CD14-positive monocyte (primary cell): ENCODE data around the gene DGCR8. TPM values are rescaled to one million over a fixed set of nuclear protein-coding genes. Genes with fewer than 3 reads are reported as not detected.

Source experiments
- DNase-seq, 3 donors: peaks; one replicate each; pipeline ENCODE4 v3.0.0-alpha.2; 2011 to 2022
- H2AFZ ChIP-seq: 2 replicates; pipeline ENCODE4 v1.6.0; 2012; ENCODE audit warnings: mild to moderate bottlenecking, low read depth, low read length, inconsistent platforms; ENCODE audit not compliant: insufficient read depth, poor library complexity, severe bottlenecking
- H3K27ac ChIP-seq, 2 donors: 1 replicate in 1 of 2; 2 replicates in 1 of 2; pipeline ENCODE4 v1.5.1; 2012 to 2013; ENCODE audit warnings: low read length in 2 of 2, control low read depth in 1 of 2, inconsistent platforms in 1 of 2, low read depth in 1 of 2, mild to moderate bottlenecking in 1 of 2
- H3K27me3 ChIP-seq, 2 donors: one replicate each; pipeline versions ENCODE4 v1.6.0 to v1.6.1; 2011 to 2013; ENCODE audit warnings: low read length in 2 of 2; ENCODE audit not compliant: control insufficient read depth in 2 of 2, insufficient read depth in 2 of 2
- H3K36me3 ChIP-seq, 2 donors: replicated peaks in 1 of 2; 1 replicate in 1 of 2; 2 replicates in 1 of 2; pipeline versions ENCODE4 v1.5.1 to v1.6.1; 2012 to 2013; ENCODE audit warnings: low read length in 2 of 2, control low read depth in 1 of 2, inconsistent platforms in 1 of 2, mild to moderate bottlenecking in 1 of 2; ENCODE audit not compliant: insufficient read depth in 2 of 2, control insufficient read depth in 1 of 2
- H3K4me1 ChIP-seq, 2 donors: 1 replicate in 1 of 2; 2 replicates in 1 of 2; pipeline versions ENCODE4 v1.5.1 to v1.6.1; 2012 to 2013; ENCODE audit warnings: low read length in 2 of 2, control low read depth in 1 of 2, inconsistent platforms in 1 of 2, mild to moderate bottlenecking in 1 of 2, moderate library complexity in 1 of 2; ENCODE audit not compliant: insufficient read depth in 2 of 2, control insufficient read depth in 1 of 2
- H3K4me2 ChIP-seq: replicated peaks from 2 replicates; pipeline ENCODE3; 2012; ENCODE audit warnings: low read length, moderate library complexity, mild to moderate bottlenecking; ENCODE audit not compliant: poor library complexity, severe bottlenecking; ENCODE audit errors: extremely low read depth
- H3K4me3 ChIP-seq, 3 experiments: fragments of 200-600 bp in 1 of 3; sonication (generic) in 1 of 3; replicated peaks in 1 of 3; 1 replicate in 2 of 3; 2 replicates in 1 of 3; pipeline ENCODE4 v1.5.1; 2011 to 2013; ENCODE audit warnings: low read length in 3 of 3, mild to moderate bottlenecking in 3 of 3, control low read depth in 2 of 3, low read depth in 2 of 3, inconsistent platforms in 1 of 3, moderate library complexity in 1 of 3
- H3K79me2 ChIP-seq: 2 replicates; pipeline ENCODE4 v1.6.0; 2012; ENCODE audit warnings: mild to moderate bottlenecking, control low read depth, inconsistent platforms, low read length, moderate library complexity; ENCODE audit not compliant: insufficient read depth
- H3K9ac ChIP-seq: 2 replicates; pipeline ENCODE4 v1.6.0; 2017; ENCODE audit warnings: low read length, mild to moderate bottlenecking; ENCODE audit not compliant: insufficient read depth, poor library complexity, severe bottlenecking
- H3K9me3 ChIP-seq, 2 donors: replicated peaks in 1 of 2; 1 replicate in 1 of 2; 2 replicates in 1 of 2; pipeline versions ENCODE4 v1.5.1 to v1.6.1; 2012 to 2013; ENCODE audit warnings: low read length in 2 of 2, control low read depth in 1 of 2; ENCODE audit not compliant: control insufficient read depth in 1 of 2, insufficient read depth in 1 of 2
- H4K20me1 ChIP-seq: 2 replicates; pipeline ENCODE4 v1.6.0; 2012; ENCODE audit warnings: mild to moderate bottlenecking, low read length, control low read depth, moderate library complexity; ENCODE audit not compliant: insufficient read depth
- H3K27ac Mint-ChIP-seq, 7 donors: one replicate each; pipeline ENCODE4 v1.8.0; 2020; ENCODE audit warnings: mild to moderate bottlenecking in 7 of 7, mixed read lengths in 7 of 7, moderate library complexity in 6 of 7, inconsistent platforms in 2 of 7
- H3K27me3 Mint-ChIP-seq, 3 donors: one replicate each; pipeline ENCODE4 v1.8.0; 2021 to 2022; ENCODE audit warnings: low read depth in 3 of 3, mild to moderate bottlenecking in 3 of 3, mixed read lengths in 3 of 3, moderate library complexity in 3 of 3, inconsistent platforms in 1 of 3
- H3K36me3 Mint-ChIP-seq, 2 donors: one replicate each; pipeline ENCODE4 v1.8.0; 2020; ENCODE audit warnings: mixed read lengths in 2 of 2, inconsistent platforms in 1 of 2, mild to moderate bottlenecking in 1 of 2
- H3K4me1 Mint-ChIP-seq: one replicate; pipeline ENCODE4 v1.8.0; 2020; ENCODE audit warnings: mild to moderate bottlenecking, mixed read lengths
- H3K4me3 Mint-ChIP-seq, 2 donors: one replicate each; pipeline ENCODE4 v1.8.0; 2020; ENCODE audit warnings: mild to moderate bottlenecking in 2 of 2, mixed read lengths in 2 of 2, moderate library complexity in 1 of 2
- H3K9me3 Mint-ChIP-seq, 7 donors: one replicate each; pipeline ENCODE4 v1.8.0; 2020 to 2022; ENCODE audit warnings: mixed read lengths in 7 of 7, mild to moderate bottlenecking in 6 of 7, moderate library complexity in 6 of 7, inconsistent platforms in 2 of 7
- WGBS: methylation state at CpG from one replicate; pipeline ENCODE4 v1.1.5; 2013; ENCODE audit warnings: missing lambda C conversion rate; ENCODE audit not compliant: insufficient coverage; 5-methylcytosine and 5-hydroxymethylcytosine counted together
- intact Hi-C, 2 donors: fragments of 100-400 bp; cut with micrococcal nuclease; formaldehyde crosslinking; loops; one replicate each; pipeline versions ENCODE4 v1.15.0 to v1.15.1; 2023
- polyA plus RNA-seq, 3 donors: library from polyadenylated mRNA; depleted of rRNA in 1 of 3; unstranded in 2 of 3; stranded (reverse) in 1 of 3; fragments of 300-500 nt in 2 of 3; fragments of >200 nt in 1 of 3; fragmentation: Illumina TruSeq in 2 of 3; gene quantifications; 1 replicate in 2 of 3; 2 replicates in 1 of 3; pipeline ENCODE4 v1.2.3, GENCODE V29; 2012 to 2021
- TF ChIP-seq, protein P1 (sequence below): fragments of 200-600 bp; IDR thresholded peaks from one replicate; pipeline ENCODE4 v1.8.0; 2022; ENCODE audit warnings: antibody characterized with exemption, mild to moderate bottlenecking

The DGCR8 gene
- polyA plus RNA-seq, 3 donors = 1.2 to 18.7 (median 1.4) TPM

DNA sequence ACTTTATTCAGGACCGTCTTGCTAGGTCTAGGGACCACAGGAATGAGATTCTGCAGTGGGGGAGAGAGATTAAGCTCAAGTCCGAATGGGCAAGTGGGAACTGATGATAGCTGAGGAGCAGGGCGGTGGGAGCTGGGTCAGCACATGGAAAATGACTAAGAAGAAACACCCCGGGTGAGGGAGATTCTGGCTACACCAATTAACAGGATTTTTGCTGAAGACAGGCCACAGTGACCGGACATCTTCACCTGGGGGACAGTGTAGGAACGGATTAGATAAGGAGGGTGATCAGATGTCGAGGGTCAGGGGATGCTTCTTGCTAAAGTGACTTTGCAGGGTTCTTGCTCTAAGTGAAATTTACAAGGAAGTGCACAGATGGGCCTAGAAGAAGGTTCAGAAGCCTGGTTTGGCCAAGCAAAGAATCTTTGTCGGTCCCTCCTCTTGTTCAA, 8.5 kb upstream of the DGCR8 start:
- DNase-seq = no peak
- no peaks in the 10 kb centered on the region for H3K9me3 Mint-ChIP-seq
- no peaks in the 10 kb centered on the region for H4K20me1 ChIP-seq
- no peak overlapping the region for H3K4me3 Mint-ChIP-seq
- no peaks in the 10 kb centered on the region for H3K27me3 Mint-ChIP-seq
- no peaks in the 10 kb centered on the region for H3K79me2 ChIP-seq
- no peak overlapping the region for H3K9ac ChIP-seq
- no peak overlapping the region for H3K4me2 ChIP-seq
- no peaks in the 10 kb centered on the region for H3K36me3 Mint-ChIP-seq
- no peaks in the 10 kb centered on the region for H3K4me1 ChIP-seq
- no peak overlapping the region for H3K27ac ChIP-seq
- 94% methylated on average over 8 of the region's 8 CpGs for WGBS
- H2AFZ ChIP-seq = no peak overlapping the region
- no peaks in the 10 kb centered on the region for H3K4me1 Mint-ChIP-seq
- no peaks in the 10 kb centered on the region for H3K36me3 ChIP-seq
- H3K27me3 ChIP-seq = no peaks in the 10 kb centered on the region
- no peak overlapping the region for H3K27ac Mint-ChIP-seq
- intact Hi-C loops = no loop called here
- TF ChIP-seq, protein P1, sequence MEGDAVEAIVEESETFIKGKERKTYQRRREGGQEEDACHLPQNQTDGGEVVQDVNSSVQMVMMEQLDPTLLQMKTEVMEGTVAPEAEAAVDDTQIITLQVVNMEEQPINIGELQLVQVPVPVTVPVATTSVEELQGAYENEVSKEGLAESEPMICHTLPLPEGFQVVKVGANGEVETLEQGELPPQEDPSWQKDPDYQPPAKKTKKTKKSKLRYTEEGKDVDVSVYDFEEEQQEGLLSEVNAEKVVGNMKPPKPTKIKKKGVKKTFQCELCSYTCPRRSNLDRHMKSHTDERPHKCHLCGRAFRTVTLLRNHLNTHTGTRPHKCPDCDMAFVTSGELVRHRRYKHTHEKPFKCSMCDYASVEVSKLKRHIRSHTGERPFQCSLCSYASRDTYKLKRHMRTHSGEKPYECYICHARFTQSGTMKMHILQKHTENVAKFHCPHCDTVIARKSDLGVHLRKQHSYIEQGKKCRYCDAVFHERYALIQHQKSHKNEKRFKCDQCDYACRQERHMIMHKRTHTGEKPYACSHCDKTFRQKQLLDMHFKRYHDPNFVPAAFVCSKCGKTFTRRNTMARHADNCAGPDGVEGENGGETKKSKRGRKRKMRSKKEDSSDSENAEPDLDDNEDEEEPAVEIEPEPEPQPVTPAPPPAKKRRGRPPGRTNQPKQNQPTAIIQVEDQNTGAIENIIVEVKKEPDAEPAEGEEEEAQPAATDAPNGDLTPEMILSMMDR = no peak
- H3K4me3 ChIP-seq = no peak overlapping the region
- H3K9me3 ChIP-seq = no peaks in the 10 kb centered on the region

DNA sequence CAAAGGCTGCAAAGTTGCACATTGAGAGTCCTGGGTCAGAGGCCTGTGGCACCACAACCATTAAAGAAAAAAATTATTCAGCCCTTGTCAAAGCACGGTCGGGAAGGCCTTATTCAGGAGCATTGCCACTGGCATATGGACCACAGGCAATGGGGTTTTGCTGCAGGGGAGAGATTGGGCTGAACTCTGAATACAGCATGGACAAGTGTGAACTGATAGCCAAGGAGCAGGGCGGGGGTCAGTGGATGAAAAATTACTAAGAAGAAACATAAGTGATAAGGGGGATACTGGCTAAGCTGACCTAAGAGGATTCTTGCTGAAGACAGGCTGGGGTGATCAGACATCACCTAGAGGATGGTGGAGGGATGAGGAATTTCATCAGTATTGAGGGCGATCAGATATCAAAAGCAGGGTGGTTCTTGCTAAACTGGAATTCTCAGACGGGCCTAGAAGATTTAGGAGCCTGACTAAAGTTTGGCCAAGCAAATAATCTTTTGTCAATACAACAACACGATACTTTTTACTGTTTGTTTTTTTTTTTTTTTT, 3.3 kb upstream of the DGCR8 start:
- Mint-ChIP-seq H3K27me3 (no peaks in the 10 kb centered on the region), H3K27ac (no peak overlapping the region), H3K9me3 (no peaks in the 10 kb centered on the region), H3K36me3 (no peaks in the 10 kb centered on the region), H3K4me3 (no peak overlapping the region), H3K4me1 (peaks cover 16% of the 10 kb centered on the region)
- 93% methylated on average over 3 of the region's 6 CpGs for WGBS
- Histone ChIP-seq H3K9me3 (no peaks in the 10 kb centered on the region), H3K79me2 (peaks cover 14% of the 10 kb centered on the region), H4K20me1 (peaks cover 4% of the 10 kb centered on the region), H3K4me1 (peaks cover 11 to 14% of the 10 kb centered on the region in 2 donors), H3K4me3 (no peak overlapping the region), H3K36me3 (no peaks in the 10 kb centered on the region), H3K27ac (no peak overlapping the region), H3K27me3 (no peaks in the 10 kb centered on the region), H2AFZ (no peak overlapping the region), H3K9ac (no peak overlapping the region), H3K4me2 (no peak overlapping the region)
- DNase-seq = no peak
- intact Hi-C loops = no loop called here
- TF ChIP-seq, protein P1 = no peak
